Measurements from ENCODE around the gene PRKCA.
A peak's percentile ranks its signal among the peaks of the same experiment; 100 is the strongest.

Gene PRKCA

DNA sequence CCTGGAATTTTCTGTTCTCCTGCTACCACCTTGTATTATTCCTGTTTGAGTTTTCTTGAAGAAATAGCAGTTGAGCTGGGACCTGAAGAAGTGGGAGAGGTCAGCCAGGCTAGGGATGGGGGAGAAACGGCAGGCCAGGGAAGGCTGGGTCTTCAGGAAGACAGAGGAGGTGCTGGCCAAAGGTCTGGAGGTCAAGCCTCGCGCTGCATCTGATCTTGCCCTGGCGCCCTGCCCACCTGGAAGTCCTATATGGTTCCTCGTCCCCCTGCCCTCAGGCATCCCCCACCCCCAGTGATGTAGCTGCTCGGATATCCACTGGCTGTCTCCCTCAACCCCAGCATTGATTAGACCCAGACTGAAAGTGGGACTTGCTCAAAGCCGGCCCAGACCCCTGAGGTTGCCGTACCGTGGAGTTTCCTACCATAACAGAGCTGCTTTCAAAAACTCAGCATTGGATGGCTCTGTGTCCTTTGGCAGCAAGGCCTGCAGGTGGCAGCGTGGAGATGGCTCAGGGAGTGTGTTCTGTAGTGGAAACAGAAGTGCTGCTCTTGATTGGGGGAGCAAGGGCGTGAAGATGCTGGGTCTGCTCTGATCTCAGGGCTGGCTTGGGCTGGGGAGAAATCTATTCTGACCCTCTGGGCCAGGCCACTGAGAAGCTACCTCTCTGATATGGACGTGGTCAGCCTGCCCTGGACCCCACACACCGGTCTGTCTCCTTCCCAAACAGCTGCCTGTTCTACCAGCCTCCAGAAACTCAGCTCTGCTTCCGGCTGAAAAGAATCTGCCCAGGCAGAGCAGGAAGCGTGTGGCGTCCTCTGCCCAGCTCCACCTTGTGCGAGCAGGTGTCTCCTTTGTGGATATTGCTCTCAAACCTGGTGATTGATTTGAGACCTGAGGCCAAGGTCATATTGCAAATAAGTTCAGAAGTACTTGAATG is 425.5 kb downstream of the PRKCA start:
- Histone ChIP-seq H3K4me3 (no peak overlapping the region), H3K27ac (no peak overlapping the region)
- TF ChIP-seq, protein P1, sequence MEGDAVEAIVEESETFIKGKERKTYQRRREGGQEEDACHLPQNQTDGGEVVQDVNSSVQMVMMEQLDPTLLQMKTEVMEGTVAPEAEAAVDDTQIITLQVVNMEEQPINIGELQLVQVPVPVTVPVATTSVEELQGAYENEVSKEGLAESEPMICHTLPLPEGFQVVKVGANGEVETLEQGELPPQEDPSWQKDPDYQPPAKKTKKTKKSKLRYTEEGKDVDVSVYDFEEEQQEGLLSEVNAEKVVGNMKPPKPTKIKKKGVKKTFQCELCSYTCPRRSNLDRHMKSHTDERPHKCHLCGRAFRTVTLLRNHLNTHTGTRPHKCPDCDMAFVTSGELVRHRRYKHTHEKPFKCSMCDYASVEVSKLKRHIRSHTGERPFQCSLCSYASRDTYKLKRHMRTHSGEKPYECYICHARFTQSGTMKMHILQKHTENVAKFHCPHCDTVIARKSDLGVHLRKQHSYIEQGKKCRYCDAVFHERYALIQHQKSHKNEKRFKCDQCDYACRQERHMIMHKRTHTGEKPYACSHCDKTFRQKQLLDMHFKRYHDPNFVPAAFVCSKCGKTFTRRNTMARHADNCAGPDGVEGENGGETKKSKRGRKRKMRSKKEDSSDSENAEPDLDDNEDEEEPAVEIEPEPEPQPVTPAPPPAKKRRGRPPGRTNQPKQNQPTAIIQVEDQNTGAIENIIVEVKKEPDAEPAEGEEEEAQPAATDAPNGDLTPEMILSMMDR (IDR thresholded peaks at IDR 0.05) = peak; percentile 16
- no peak for DNase-seq (ENCODE audit: low spot score)

DNA sequence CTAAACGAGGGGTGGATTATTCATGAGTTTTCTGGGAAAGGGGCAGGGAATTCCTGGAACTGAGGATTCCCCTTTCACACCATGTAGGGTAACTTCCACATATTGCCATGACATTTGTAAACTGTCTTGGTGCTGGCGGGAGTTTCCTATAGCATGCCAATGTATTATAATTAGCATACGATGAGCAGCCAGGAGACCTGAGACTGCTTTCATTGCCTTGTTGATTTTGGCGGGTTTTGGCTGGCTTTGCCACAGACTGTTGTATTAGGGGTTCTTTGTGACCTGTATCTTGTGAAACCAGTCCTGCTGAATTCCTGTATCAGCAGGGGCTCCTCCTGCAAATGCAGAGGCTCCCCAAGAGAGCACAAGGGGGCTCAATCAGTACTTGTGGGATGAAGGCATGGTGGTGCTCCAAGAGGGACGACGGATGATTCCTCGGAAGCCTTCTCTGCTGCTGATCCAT is 428.1 kb downstream of the PRKCA start:
- Histone ChIP-seq H3K4me3 (no peak overlapping the region), H3K27ac (no peak overlapping the region)
- no peak for DNase-seq (ENCODE audit: low spot score)
- TF ChIP-seq, protein P1 (IDR thresholded peaks at IDR 0.05) = no peak

- no peak for DNase-seq (ENCODE audit: low spot score)
- TF ChIP-seq, protein P1 (IDR thresholded peaks at IDR 0.05) = no peak
- no peak overlapping the region for H3K27ac ChIP-seq
- no peak overlapping the region for H3K4me3 ChIP-seq
Measured at GRCh38 chr17:66733759-66734158, 431.3 kb downstream of the PRKCA start.

- DNase-seq (ENCODE audit: low spot score) = no peak
- no peak overlapping the region for H3K27ac ChIP-seq
- TF ChIP-seq, protein P1 (IDR thresholded peaks at IDR 0.05) = no peak
- H3K4me3 ChIP-seq = no peak overlapping the region
Measured at GRCh38 chr17:66734186-66734943, 432.0 kb downstream of the PRKCA start.

- no peak overlapping the region for H3K27ac ChIP-seq
- TF ChIP-seq, protein P1 (IDR thresholded peaks at IDR 0.05) = no peak
- H3K4me3 ChIP-seq = no peak overlapping the region
- DNase-seq (ENCODE audit: low spot score) = no peak
Measured at GRCh38 chr17:66737524-66737923, 435.1 kb downstream of the PRKCA start.

DNA sequence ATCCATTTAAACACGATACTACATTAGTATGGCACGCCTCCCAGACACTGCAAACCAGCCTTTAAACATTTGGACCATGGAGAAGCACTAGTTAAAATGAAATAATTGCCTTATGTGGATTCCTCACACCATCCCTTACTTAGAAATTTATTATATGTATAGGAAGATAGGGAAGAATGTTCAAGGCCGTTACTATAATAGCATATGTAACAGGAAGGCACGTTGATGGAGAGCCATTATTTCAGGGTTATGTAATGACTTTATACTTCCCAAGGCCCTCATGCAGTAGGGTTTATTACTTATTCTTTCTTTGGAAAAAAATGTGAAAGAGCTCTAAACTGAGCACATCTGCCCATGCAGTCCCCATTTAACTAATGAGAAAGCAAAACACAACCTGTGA is 435.9 kb downstream of the PRKCA start:
- TF ChIP-seq, protein P1 (IDR thresholded peaks at IDR 0.05) = no peak
- DNase-seq (ENCODE audit: low spot score) = no peak
- no peak overlapping the region for H3K27ac ChIP-seq
- H3K4me3 ChIP-seq = no peak overlapping the region
